Neural progenitor cell (in vitro differentiated cells): ENCODE results near the gene SVOP. TPM values are rescaled to one million over a fixed set of nuclear protein-coding genes. Genes with fewer than 3 reads are reported as not detected.
A peak's percentile ranks its signal among the peaks of the same experiment; 100 is the strongest.
"Not testable (repeated sequence)": the region's sequence is repeated elsewhere in the genome, so short reads cannot be mapped to it uniquely, and the experiment has no call there.

Experiments used
- DNase-seq: peaks from one replicate; pipeline ENCODE4 v3.0.0-alpha.2; 2016; ENCODE audit warnings: low spot score
- H2AFZ ChIP-seq: fragments of 200-600 bp; sonication (generic); replicated peaks from 2 replicates; pipeline ENCODE4 v1.6.1; 2016; ENCODE audit warnings: antibody characterized with exemption
- H3F3A ChIP-seq: fragments of 200-600 bp; sonication (generic); 2 replicates; pipeline ENCODE4 v1.6.1; 2016; ENCODE audit warnings: antibody characterized with exemption, low read depth
- H3K27ac ChIP-seq: fragments of 200-600 bp; sonication (generic); 2 replicates; pipeline ENCODE4 v1.5.1; 2016; ENCODE audit warnings: mild to moderate bottlenecking
- H3K27me3 ChIP-seq: fragments of 200-600 bp; sonication (generic); 2 replicates; pipeline ENCODE4 v1.6.1; 2016; ENCODE audit warnings: mild to moderate bottlenecking, moderate library complexity
- H3K36me3 ChIP-seq: fragments of 200-600 bp; sonication (generic); 2 replicates; pipeline ENCODE4 v1.5.1; 2016
- H3K4me1 ChIP-seq: fragments of 200-600 bp; sonication (generic); 2 replicates; pipeline ENCODE4 v1.6.1; 2016; ENCODE audit warnings: mixed run types
- H3K4me2 ChIP-seq: fragments of 200-600 bp; sonication (generic); 2 replicates; pipeline ENCODE4 v1.6.1; 2016
- H3K4me3 ChIP-seq: fragments of 200-600 bp; sonication (generic); 2 replicates; pipeline ENCODE4 v1.5.1; 2016
- H3K79me2 ChIP-seq: fragments of 200-600 bp; sonication (generic); 2 replicates; pipeline ENCODE4 v1.6.1; 2016; ENCODE audit warnings: low read depth
- H3K9ac ChIP-seq: fragments of 200-600 bp; sonication (generic); 2 replicates; pipeline ENCODE4 v1.6.1; 2016
- H3K9me3 ChIP-seq: fragments of 200-600 bp; sonication (generic); 2 replicates; pipeline ENCODE4 v1.5.1; 2016; ENCODE audit warnings: low read depth
- H4K20me1 ChIP-seq: fragments of 200-600 bp; sonication (generic); 2 replicates; pipeline ENCODE4 v1.6.1; 2016; ENCODE audit warnings: low read depth
- H3K27ac Mint-ChIP-seq: 3 replicates; pipeline ENCODE4 v1.8.0; 2021; ENCODE audit warnings: mixed read lengths
- H3K27me3 Mint-ChIP-seq: 2 replicates; pipeline ENCODE4 v1.8.0; 2022; ENCODE audit warnings: low read depth, mild to moderate bottlenecking, inconsistent platforms, moderate library complexity, mixed read lengths; ENCODE audit not compliant: insufficient read depth
- H3K36me3 Mint-ChIP-seq: 3 replicates; pipeline ENCODE4 v1.8.0; 2021; ENCODE audit warnings: mixed read lengths
- H3K4me1 Mint-ChIP-seq: 3 replicates; pipeline ENCODE4 v1.8.0; 2021; ENCODE audit warnings: mixed read lengths
- H3K4me3 Mint-ChIP-seq: 3 replicates; pipeline ENCODE4 v1.8.0; 2021; ENCODE audit warnings: mild to moderate bottlenecking, moderate library complexity, mixed read lengths
- H3K9me3 Mint-ChIP-seq: 3 replicates; pipeline ENCODE4 v1.8.0; 2020; ENCODE audit warnings: mixed read lengths
- CTCF ChIP-seq: fragments of 200-600 bp; sonication (generic); IDR thresholded peaks from 2 replicates; pipeline ENCODE4 v1.5.1; 2017; ENCODE audit warnings: antibody characterized with exemption, mild to moderate bottlenecking
- EZH2 ChIP-seq: fragments of 200-600 bp; sonication (generic); IDR thresholded peaks from 2 replicates; pipeline ENCODE4 v1.6.1; 2017; ENCODE audit warnings: antibody characterized with exemption, mild to moderate bottlenecking, moderate library complexity
- EZH2phosphoT487 ChIP-seq: fragments of 200-600 bp; sonication (generic); IDR thresholded peaks from 2 replicates; pipeline ENCODE4 v1.6.1; 2017; ENCODE audit warnings: antibody characterized with exemption
- total RNA-seq: library from RNA; depleted of rRNA; stranded (reverse); fragments of >200 nt; gene quantifications from 2 replicates; pipeline ENCODE4 v1.2.3, GENCODE V29; 2015; ENCODE audit warnings: low replicate concordance

Gene SVOP
- total RNA-seq, 1 donor from 2014 or later: not detected

GRCh38 chr12:108995370-108995992 is 25.4 kb downstream of the SVOP start:
- Histone ChIP-seq H3K4me2 (no peak overlapping the region), H3K9ac (no peak overlapping the region), H3K4me3 (no peak overlapping the region), H3F3A (no peaks in the 10 kb centered on the region), H3K9me3 (no peaks in the 10 kb centered on the region), H3K27me3 (no peaks in the 10 kb centered on the region), H3K4me1 (no peaks in the 10 kb centered on the region), H3K27ac (no peak overlapping the region), H3K36me3 (no peaks in the 10 kb centered on the region), H3K79me2 (no peaks in the 10 kb centered on the region), H4K20me1 (no peaks in the 10 kb centered on the region), H2AFZ (no peak overlapping the region)
- Mint-ChIP-seq H3K4me3 (no peak overlapping the region), H3K36me3 (no peaks in the 10 kb centered on the region), H3K4me1 (peaks cover 6% of the 10 kb centered on the region), H3K27ac (peak overlapping the region; percentile 14), H3K27me3 (no peaks in the 10 kb centered on the region), H3K9me3 (peaks cover 2% of the 10 kb centered on the region)
- no peak for DNase-seq
- no peak for TF ChIP-seq CTCF
- TF ChIP-seq EZH2phosphoT487: no peak
- TF ChIP-seq EZH2: no peak

GRCh38 chr12:108990103-108990502 is 30.8 kb downstream of the SVOP start:
- not testable (repeated sequence) for H3K4me3 ChIP-seq, H3K36me3 Mint-ChIP-seq, H3K27ac Mint-ChIP-seq, H3K4me1 ChIP-seq, H3K4me1 Mint-ChIP-seq, H3K27me3 Mint-ChIP-seq, H3K9ac ChIP-seq, H2AFZ ChIP-seq, H4K20me1 ChIP-seq, H3K4me3 Mint-ChIP-seq, H3K9me3 Mint-ChIP-seq, H3K79me2 ChIP-seq, H3K9me3 ChIP-seq, H3K27ac ChIP-seq, H3K36me3 ChIP-seq, DNase-seq, H3F3A ChIP-seq, H3K4me2 ChIP-seq
- H3K27me3 ChIP-seq: peaks cover 13% of the 10 kb centered on the region

- H3K27ac ChIP-seq: no peak overlapping the region
- DNase-seq: no peak
- Mint-ChIP-seq H3K27me3 (peaks cover 4% of the 10 kb centered on the region), H3K4me3 (no peak overlapping the region), H3K4me1 (no peaks in the 10 kb centered on the region), H3K9me3 (no peaks in the 10 kb centered on the region), H3K27ac (no peak overlapping the region), H3K36me3 (no peaks in the 10 kb centered on the region)
- no peak overlapping the region for H3K9ac ChIP-seq
- no peaks in the 10 kb centered on the region for H3K9me3 ChIP-seq
- H3F3A ChIP-seq: no peaks in the 10 kb centered on the region
- H3K4me2 ChIP-seq: no peak overlapping the region
- no peak overlapping the region for H3K4me3 ChIP-seq
- H3K36me3 ChIP-seq: no peaks in the 10 kb centered on the region
- H2AFZ ChIP-seq: no peak overlapping the region
- no peaks in the 10 kb centered on the region for H3K4me1 ChIP-seq
- TF ChIP-seq CTCF (no peak), EZH2phosphoT487 (no peak)
- H3K79me2 ChIP-seq: no peaks in the 10 kb centered on the region
- H4K20me1 ChIP-seq: no peaks in the 10 kb centered on the region
- H3K27me3 ChIP-seq: peaks cover 13% of the 10 kb centered on the region
These were observed 31.5 kb downstream of the SVOP start for GRCh38 chr12:108989376-108989775.

GRCh38 chr12:108985750-108986149 is 35.1 kb downstream of the SVOP start:
- Mint-ChIP-seq H3K9me3 (no peaks in the 10 kb centered on the region), H3K4me1 (no peaks in the 10 kb centered on the region), H3K36me3 (no peaks in the 10 kb centered on the region), H3K4me3 (no peak overlapping the region), H3K27me3 (peaks cover 4% of the 10 kb centered on the region), H3K27ac (no peak overlapping the region)
- Histone ChIP-seq H3K4me1 (no peaks in the 10 kb centered on the region), H3F3A (no peaks in the 10 kb centered on the region), H2AFZ (no peak overlapping the region), H3K4me3 (no peak overlapping the region), H3K27ac (no peak overlapping the region), H3K9ac (no peak overlapping the region), H3K79me2 (no peaks in the 10 kb centered on the region), H3K4me2 (no peak overlapping the region), H4K20me1 (no peaks in the 10 kb centered on the region), H3K36me3 (no peaks in the 10 kb centered on the region), H3K27me3 (peaks cover 13% of the 10 kb centered on the region), H3K9me3 (no peaks in the 10 kb centered on the region)
- TF ChIP-seq EZH2: no peak
- TF ChIP-seq CTCF: no peak
- no peak for TF ChIP-seq EZH2phosphoT487
- DNase-seq: no peak
